SK-N-SH (cell line): ENCODE results near the gene INSYN1. TPM values are rescaled to one million over a fixed set of nuclear protein-coding genes. Genes with fewer than 3 reads are reported as not detected.
A peak's percentile ranks its signal among the peaks of the same experiment; 100 is the strongest.

Experiments used
- CTCF ChIA-PET: fragments of 300-600, 350-600 bp; formaldehyde crosslinking; extraction: SDS; loops from one replicate; lab custom pipeline; 2021; lab: Yijun Ruan, JAX
- POLR2A ChIA-PET: fragments of 350-600 bp; sonication (Branson Sonifier 250); formaldehyde crosslinking; extraction: SDS; loops from one replicate; lab custom pipeline; 2020; ENCODE audit warnings: antibody characterized with exemption, inconsistent platforms; lab: Yijun Ruan, JAX
- DNase-seq: peaks from one replicate; pipeline ENCODE4 v3.0.0; 2012
- H2AFZ ChIP-seq: fragments of 200-600 bp; sonication (generic); 2 replicates; pipeline ENCODE4 v1.8.1; 2016; ENCODE audit warnings: antibody characterized with exemption, mild to moderate bottlenecking, low read depth
- H3F3A ChIP-seq: fragments of 200-600 bp; sonication (generic); replicated peaks from 2 replicates; pipeline ENCODE3; 2016; ENCODE audit warnings: antibody characterized with exemption, mild to moderate bottlenecking; ENCODE audit not compliant: insufficient read depth
- H3K27ac ChIP-seq, 2 experiments: fragments of 200-500 bp in 1 of 2; fragments of 200-600 bp in 1 of 2; sonication (Bioruptor generic) in 1 of 2; sonication (generic), shearing (Covaris generic) in 1 of 2; 2 replicates each; pipeline versions ENCODE4 v1.5.1 to v1.6.1; 2014 to 2016; ENCODE audit warnings: low read depth in 2 of 2, inconsistent platforms in 1 of 2, low read length in 1 of 2, mild to moderate bottlenecking in 1 of 2, mixed read lengths in 1 of 2
- H3K27me3 ChIP-seq: fragments of 200-600 bp; sonication (generic), shearing (Covaris generic); 2 replicates; pipeline ENCODE4 v1.6.1; 2016; ENCODE audit warnings: mixed run types; ENCODE audit not compliant: insufficient read depth
- H3K36me3 ChIP-seq, 2 experiments: fragments of 200-500 bp in 1 of 2; fragments of 200-600 bp in 1 of 2; sonication (Bioruptor generic) in 1 of 2; sonication (generic) in 1 of 2; replicated peaks in 1 of 2; 2 replicates each; pipeline versions ENCODE3 to v1.5.1; 2014 to 2016; ENCODE audit warnings: low read length in 1 of 2, mild to moderate bottlenecking in 1 of 2; ENCODE audit not compliant: insufficient read depth in 2 of 2, control insufficient read depth in 1 of 2
- H3K4me1 ChIP-seq, 2 experiments: fragments of 200-500 bp in 1 of 2; fragments of 200-600 bp in 1 of 2; sonication (Bioruptor generic) in 1 of 2; sonication (generic), shearing (Covaris generic) in 1 of 2; 2 replicates each; pipeline versions ENCODE4 v1.5.1 to v1.6.1; 2014 to 2016; ENCODE audit warnings: low read depth in 1 of 2, low read length in 1 of 2, mixed run types in 1 of 2; ENCODE audit not compliant: insufficient read depth in 2 of 2, control insufficient read depth in 1 of 2
- H3K4me2 ChIP-seq: fragments of 200-600 bp; sonication (generic), shearing (Covaris generic); 2 replicates; pipeline ENCODE4 v1.6.1; 2017; ENCODE audit warnings: mixed run types
- H3K4me3 ChIP-seq, 2 experiments: fragments of 200-500 bp in 1 of 2; fragments of 200-600 bp in 1 of 2; sonication (Bioruptor generic) in 1 of 2; sonication (generic), shearing (Covaris generic) in 1 of 2; 2 replicates each; pipeline versions ENCODE4 v1.5.1 to v1.8.1; 2014 to 2016; ENCODE audit warnings: low read depth in 2 of 2, inconsistent platforms in 1 of 2, low read length in 1 of 2, mild to moderate bottlenecking in 1 of 2, mixed read lengths in 1 of 2, moderate library complexity in 1 of 2
- H3K79me2 ChIP-seq: fragments of 200-600 bp; sonication (generic); 2 replicates; pipeline ENCODE4 v1.8.1; 2017; ENCODE audit warnings: mild to moderate bottlenecking; ENCODE audit not compliant: insufficient read depth
- H3K9ac ChIP-seq: fragments of 200-600 bp; sonication (generic); 2 replicates; pipeline ENCODE4 v1.6.1; 2017; ENCODE audit warnings: mixed run types
- H3K9me2 ChIP-seq: fragments of 200-600 bp; sonication (generic); 2 replicates; pipeline ENCODE4 v1.6.1; 2017; ENCODE audit warnings: mixed run types
- H3K9me3 ChIP-seq: fragments of 200-600 bp; sonication (generic); 2 replicates; pipeline ENCODE4 v1.6.1; 2017; ENCODE audit warnings: mixed run types, mild to moderate bottlenecking, moderate library complexity
- H4K20me1 ChIP-seq: fragments of 200-600 bp; sonication (generic); 2 replicates; pipeline ENCODE4 v1.6.1; 2017; ENCODE audit warnings: mild to moderate bottlenecking, mixed run types; ENCODE audit not compliant: insufficient read depth
- CTCF ChIP-seq: fragments of 200-600 bp; sonication (generic); IDR thresholded peaks from 2 replicates; pipeline ENCODE4 v1.6.1; 2017; ENCODE audit warnings: antibody characterized with exemption, mild to moderate bottlenecking, moderate library complexity
- ELF1 ChIP-seq: IDR thresholded peaks from 2 replicates; pipeline ENCODE4 v1.4.0; 2012
- FOSL2 ChIP-seq: IDR thresholded peaks from 2 replicates; pipeline ENCODE4 v1.4.0; 2012; ENCODE audit warnings: low read depth, mild to moderate bottlenecking, moderate library complexity, borderline replicate concordance
- FOXJ3 ChIP-seq: sonication (generic); formaldehyde crosslinking; IDR thresholded peaks from 2 replicates; pipeline ENCODE4 v1.5.1; 2020; ENCODE audit warnings: mild to moderate bottlenecking, missing genetic modification reagents
- FOXM1 ChIP-seq: IDR thresholded peaks from 2 replicates; pipeline ENCODE4 v1.4.0; 2012; ENCODE audit warnings: low read depth, mild to moderate bottlenecking
- IRF3 ChIP-seq: fragments of 150-350 bp; IDR thresholded peaks from 2 replicates; pipeline ENCODE4 v1.6.1; 2016; ENCODE audit warnings: mild to moderate bottlenecking, low read depth, low read length
- JUND ChIP-seq: IDR thresholded peaks from 2 replicates; pipeline ENCODE4 v1.4.0; 2012
- MAX ChIP-seq: IDR thresholded peaks from 2 replicates; pipeline ENCODE4 v1.4.0; 2012; ENCODE audit warnings: low read depth
- MXI1 ChIP-seq: IDR thresholded peaks from 2 replicates; pipeline ENCODE4 v1.6.1; 2012; ENCODE audit warnings: mild to moderate bottlenecking, low read depth, low read length, improper control_type of control experiment
- NFIC ChIP-seq: IDR thresholded peaks from 2 replicates; pipeline ENCODE4 v1.4.0; 2012; ENCODE audit warnings: borderline replicate concordance
- NRF1 ChIP-seq: IDR thresholded peaks from 2 replicates; pipeline ENCODE4 v1.6.1; 2012; ENCODE audit warnings: low read depth, mild to moderate bottlenecking, low read length
- RAD21 ChIP-seq: IDR thresholded peaks from 2 replicates; pipeline ENCODE4 v1.6.1; 2012; ENCODE audit warnings: mild to moderate bottlenecking, low read length
- RCOR1 ChIP-seq: fragments of 150-350 bp; IDR thresholded peaks from 2 replicates; pipeline ENCODE4 v1.6.1; 2017; ENCODE audit warnings: antibody characterized with exemption, low read length
- REST ChIP-seq: IDR thresholded peaks from 2 replicates; pipeline ENCODE4 v1.6.1; 2012; ENCODE audit warnings: mild to moderate bottlenecking, low read depth, low read length, moderate library complexity
- RFX5 ChIP-seq: IDR thresholded peaks from 2 replicates; pipeline ENCODE4 v1.6.1; 2012; ENCODE audit warnings: mild to moderate bottlenecking, improper control_type of control experiment, low read length
- RXRA ChIP-seq: IDR thresholded peaks from 2 replicates; pipeline ENCODE4 v1.4.0; 2012; ENCODE audit warnings: low read depth, mild to moderate bottlenecking, borderline replicate concordance
- TAF1 ChIP-seq: IDR thresholded peaks from 2 replicates; pipeline ENCODE4 v1.6.1; 2012; ENCODE audit warnings: low read depth, mild to moderate bottlenecking, low read length, moderate library complexity, borderline replicate concordance
- TEAD4 ChIP-seq: IDR thresholded peaks from 2 replicates; pipeline ENCODE4 v1.4.0; 2012; ENCODE audit warnings: mild to moderate bottlenecking, borderline replicate concordance; ENCODE audit not compliant: insufficient read depth
- YY1 ChIP-seq: IDR thresholded peaks from 2 replicates; pipeline ENCODE4 v1.4.0; 2012; ENCODE audit warnings: low read depth, mild to moderate bottlenecking
- ZBTB33 ChIP-seq: IDR thresholded peaks from 2 replicates; pipeline ENCODE4 v1.4.0; 2012; ENCODE audit warnings: low read depth, borderline replicate concordance
- WGBS: methylation state at CpG from one replicate; pipeline ENCODE4 v1.1.6; 2017; ENCODE audit warnings: low lambda C conversion rate; 5-methylcytosine and 5-hydroxymethylcytosine counted together
- polyA plus RNA-seq, 3 experiments: library from polyadenylated mRNA; depleted of rRNA; stranded (reverse); fragments of >200 nt; gene quantifications; 2 replicates each; pipeline ENCODE4 v1.2.3, GENCODE V29; 2012

The INSYN1 gene
- polyA plus RNA-seq, 1 of the 3 experiments (the other 2 are of a cell fraction) = 3.7 TPM

GRCh38 chr15:73686781-73687256 lies 66.3 kb downstream of the INSYN1 start:
- ChIA-PET CTCF (interaction anchor here (0.7 to 15.1 kb wide), 6 partner anchors 10 to 382 kb away, joined by 3 to 418 read pairs (median 11); no protein-coding TSS in a partner anchor), POLR2A (interaction anchor here (0.6 kb wide), 1 partner anchor 129 kb away, joined by 4 read pairs; no protein-coding TSS in a partner anchor)
- Histone ChIP-seq H3K9ac (no peak overlapping the region; the same call in 1 of the 2 replicates), H3F3A (peaks cover 30% of the 10 kb centered on the region), H3K27ac (peak overlapping the region in 1 of 2 experiments; percentile 84; a peak in 2 of 4 replicates), H3K4me2 (peak overlapping the region; percentile 97), H4K20me1 (peaks cover 62% of the 10 kb centered on the region), H3K27me3 (no peaks in the 10 kb centered on the region), H3K4me1 (peaks cover 38 to 48% of the 10 kb centered on the region in 2 experiments; a peak in 3 of 4 replicates), H3K36me3 (peaks cover 3% of the 10 kb centered on the region in 2 experiments), H3K79me2 (peaks cover 74% of the 10 kb centered on the region), H3K9me3 (no peaks in the 10 kb centered on the region), H3K9me2 (no peaks in the 10 kb centered on the region), H2AFZ (no peak overlapping the region), H3K4me3 (peak overlapping the region in 1 of 2 experiments; percentile 82; a peak in 1 of 4 replicates)
- TF ChIP-seq REST (no peak), JUND (peak; percentile 42), NFIC (no peak), RFX5 (no peak), IRF3 (no peak), TAF1 (no peak), FOXM1 (no peak), MXI1 (no peak), RXRA (peak; percentile 37; the same call in 1 of the 2 replicates), ELF1 (no peak), MAX (0 out of 2 replicates have a peak, but pooled peaks have one; percentile 24), CTCF (peak; percentile 27), FOXJ3 (CRISPR knock-in tag) (no peak), YY1 (no peak), FOSL2 (peak; percentile 76; the same call in 1 of the 2 replicates), TEAD4 (no peak), RCOR1 (no peak), ZBTB33 (no peak), RAD21 (no peak), NRF1 (no peak)
- no peak for DNase-seq
- 42% methylated on average over 3 of the region's 4 CpGs for WGBS
